HepG2 (cell line): ENCODE data around the gene CMTM2. TPM values are rescaled to one million over a fixed set of nuclear protein-coding genes. Genes with fewer than 3 reads are reported as not detected.

Experiments used
- ATF4 ChIP-seq, 2 experiments: fragments of 450-650 bp in 1 of 2; sonication (generic) in 1 of 2; formaldehyde crosslinking; IDR thresholded peaks; 2 replicates each; pipeline versions ENCODE4 v1.5.0 to v1.8.0; 2020 to 2022; ENCODE audit warnings: mild to moderate bottlenecking in 1 of 2, missing genetic modification reagents in 1 of 2
- CCDC6 ChIP-seq: sonication (generic); formaldehyde crosslinking; IDR thresholded peaks from 2 replicates; pipeline ENCODE4 v1.8.1; 2022; ENCODE audit warnings: mild to moderate bottlenecking, missing genetic modification reagents, moderate library complexity
- NFKBIZ ChIP-seq: IDR thresholded peaks from 2 replicates; pipeline ENCODE4 v1.6.1; 2018; ENCODE audit warnings: missing genetic modification reagents, missing compliant biosample characterization
- PCBP1 ChIP-seq: fragments of 200-400 bp; formaldehyde crosslinking; IDR thresholded peaks from 2 replicates; pipeline ENCODE4 v1.6.1; 2017; ENCODE audit warnings: mild to moderate bottlenecking, low read depth, low read length, borderline replicate concordance
- POLR2G ChIP-seq: fragments of 200-400 bp; formaldehyde crosslinking; IDR thresholded peaks from 2 replicates; pipeline ENCODE4 v1.6.1; 2018; ENCODE audit warnings: mild to moderate bottlenecking, low read depth, low read length, moderate library complexity
- TRIM22 ChIP-seq: fragments of 450-650 bp; IDR thresholded peaks from 2 replicates; pipeline ENCODE4 v1.6.1; 2017
- ZBTB39 ChIP-seq: sonication (generic); formaldehyde crosslinking; IDR thresholded peaks from 2 replicates; pipeline ENCODE4 v1.5.0; 2020; ENCODE audit warnings: missing genetic modification reagents
- ZNF225 ChIP-seq: sonication (generic); formaldehyde crosslinking; IDR thresholded peaks from 2 replicates; pipeline ENCODE4 v1.4.0; 2020; ENCODE audit warnings: mild to moderate bottlenecking, missing genetic modification reagents
- ZNF333 ChIP-seq: sonication (generic); formaldehyde crosslinking; IDR thresholded peaks from 2 replicates; pipeline ENCODE4 v1.4.0; 2020; ENCODE audit warnings: mild to moderate bottlenecking, missing genetic modification reagents, borderline replicate concordance
- ZNF383 ChIP-seq: sonication (generic); formaldehyde crosslinking; IDR thresholded peaks from 2 replicates; pipeline ENCODE4 v1.4.0; 2020; ENCODE audit warnings: missing genetic modification reagents, mild to moderate bottlenecking, borderline replicate concordance
- ZNF713 ChIP-seq: sonication (generic); formaldehyde crosslinking; IDR thresholded peaks from 2 replicates; pipeline ENCODE4 v1.4.0; 2020; ENCODE audit warnings: mild to moderate bottlenecking, missing genetic modification reagents
- ZNF850 ChIP-seq: sonication (generic); formaldehyde crosslinking; conservative IDR thresholded peaks from 2 replicates; pipeline ENCODE4 v1.9.0; 2021; ENCODE audit warnings: mild to moderate bottlenecking, missing genetic modification reagents
- ZSCAN12 ChIP-seq: sonication (generic); formaldehyde crosslinking; IDR thresholded peaks from 2 replicates; pipeline ENCODE4 v1.9.0; 2021; ENCODE audit warnings: mild to moderate bottlenecking, missing genetic modification reagents
- polyA plus RNA-seq, 8 experiments: library from polyadenylated mRNA; depleted of rRNA in 3 of 8; stranded (reverse) in 7 of 8; unstranded in 1 of 8; fragments of >200 nt; fragmentation: Illumina TruSeq in 4 of 8; extraction: Trizol in 4 of 8; gene quantifications; 2 replicates each; pipeline versions ENCODE4 v1.2.1 to v1.2.3, GENCODE V29; 2011 to 2016; ENCODE audit warnings: low read depth in 4 of 8, missing spikeins in 1 of 8, mixed read lengths in 1 of 8; ENCODE audit not compliant: insufficient read depth in 1 of 8
- total RNA-seq, 5 experiments: library from RNA; depleted of rRNA; stranded (reverse); fragments of >200 nt; fragmentation: Illumina TruSeq; extraction: Trizol; gene quantifications; 2 replicates each; pipeline ENCODE4 v1.2.3, GENCODE V29; 2016; ENCODE audit warnings: low read depth in 1 of 5
- TF ChIP-seq, protein P1 (sequence below): sonication (generic); formaldehyde crosslinking; IDR thresholded peaks from 2 replicates; pipeline ENCODE4 v1.8.1; 2023; ENCODE audit warnings: mild to moderate bottlenecking, missing genetic modification reagents, borderline replicate concordance
- TF ChIP-seq, protein P2 (sequence below): sonication (generic); formaldehyde crosslinking; IDR thresholded peaks from 2 replicates; pipeline ENCODE4 v1.5.0; 2020; ENCODE audit warnings: missing genetic modification reagents, mild to moderate bottlenecking, borderline replicate concordance
- TF ChIP-seq, protein P3 (sequence below): IDR thresholded peaks from 2 replicates; pipeline ENCODE4 v1.6.1; 2016; ENCODE audit warnings: mild to moderate bottlenecking, missing biosample characterization, missing genetic modification reagents
- TF ChIP-seq, protein P4 (sequence below): sonication (generic); formaldehyde crosslinking; IDR thresholded peaks from 2 replicates; pipeline ENCODE4 v1.4.0; 2020; ENCODE audit warnings: missing genetic modification reagents
- TF ChIP-seq, protein P5 (sequence below): sonication (generic); formaldehyde crosslinking; IDR thresholded peaks from 2 replicates; pipeline ENCODE4 v1.4.0; 2020; ENCODE audit warnings: missing genetic modification reagents, borderline replicate concordance

Gene CMTM2
- total and polyA plus RNA-seq, 2 of the 13 experiments (the other 11 are each of a cell fraction or from before 2014, with no cell fraction given): not detected

- TF ChIP-seq ZNF713 (no peak), NFKBIZ (CRISPR knock-in tag) (0 out of 2 replicates have a peak, but pooled peaks have one; percentile 17), ZNF333 (CRISPR knock-in tag) (no peak), PCBP1 (no peak), POLR2G (peak; percentile 98), ZNF383 (CRISPR knock-in tag) (peak; percentile 57; the same call in 1 of the 2 replicates), ZNF850 (CRISPR knock-in tag) (peak; percentile 64), ZBTB39 (no peak; the same call in 1 of the 2 replicates), CCDC6 (CRISPR knock-in tag) (0 out of 2 replicates have a peak, but pooled peaks have one; percentile 49), ATF4 (CRISPR knock-in tag; IDR thresholded peaks at IDR 0.05) (peak in 1 of 2 experiments; percentile 17; a peak in 1 of 4 replicates), ZNF225 (CRISPR knock-in tag) (peak; percentile 48), TRIM22 (no peak), ZSCAN12 (CRISPR knock-in tag) (no peak)
- TF ChIP-seq, protein P1, sequence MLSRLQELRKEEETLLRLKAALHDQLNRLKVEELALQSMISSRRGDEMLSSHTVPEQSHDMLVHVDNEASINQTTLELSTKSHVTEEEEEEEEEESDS (CRISPR knock-in tag): no peak
- TF ChIP-seq, protein P2, sequence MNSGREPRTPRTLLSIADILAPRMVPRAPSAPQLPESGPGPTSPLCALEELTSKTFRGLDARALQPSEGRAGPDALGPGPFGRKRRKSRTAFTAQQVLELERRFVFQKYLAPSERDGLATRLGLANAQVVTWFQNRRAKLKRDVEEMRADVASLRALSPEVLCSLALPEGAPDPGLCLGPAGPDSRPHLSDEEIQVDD (CRISPR knock-in tag): no peak; the same call in 1 of the 2 replicates
- TF ChIP-seq, protein P3, sequence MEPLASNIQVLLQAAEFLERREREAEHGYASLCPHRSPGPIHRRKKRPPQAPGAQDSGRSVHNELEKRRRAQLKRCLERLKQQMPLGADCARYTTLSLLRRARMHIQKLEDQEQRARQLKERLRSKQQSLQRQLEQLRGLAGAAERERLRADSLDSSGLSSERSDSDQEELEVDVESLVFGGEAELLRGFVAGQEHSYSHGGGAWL (CRISPR knock-in tag): peak; percentile 85; the same call in 1 of the 2 replicates
- TF ChIP-seq, protein P4, sequence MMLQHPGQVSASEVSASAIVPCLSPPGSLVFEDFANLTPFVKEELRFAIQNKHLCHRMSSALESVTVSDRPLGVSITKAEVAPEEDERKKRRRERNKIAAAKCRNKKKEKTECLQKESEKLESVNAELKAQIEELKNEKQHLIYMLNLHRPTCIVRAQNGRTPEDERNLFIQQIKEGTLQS (CRISPR knock-in tag): no peak
- TF ChIP-seq, protein P5, sequence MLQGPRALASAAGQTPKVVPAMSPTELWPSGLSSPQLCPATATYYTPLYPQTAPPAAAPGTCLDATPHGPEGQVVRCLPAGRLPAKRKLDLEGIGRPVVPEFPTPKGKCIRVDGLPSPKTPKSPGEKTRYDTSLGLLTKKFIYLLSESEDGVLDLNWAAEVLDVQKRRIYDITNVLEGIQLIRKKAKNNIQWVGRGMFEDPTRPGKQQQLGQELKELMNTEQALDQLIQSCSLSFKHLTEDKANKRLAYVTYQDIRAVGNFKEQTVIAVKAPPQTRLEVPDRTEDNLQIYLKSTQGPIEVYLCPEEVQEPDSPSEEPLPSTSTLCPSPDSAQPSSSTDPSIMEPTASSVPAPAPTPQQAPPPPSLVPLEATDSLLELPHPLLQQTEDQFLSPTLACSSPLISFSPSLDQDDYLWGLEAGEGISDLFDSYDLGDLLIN (CRISPR knock-in tag): peak; percentile 68; the same call in 1 of the 2 replicates
Observed at GRCh38 chr16:66549284-66550131, 29.8 kb upstream of the CMTM2 start, which contains the start of gene TK2 (continued).
